Activated CD4-positive, alpha-beta T cell treated with anti-CD3 and anti-CD28 coated beads for 48 hours (primary cell): ENCODE data around the gene SH3BGRL3.

Source experiments
- DNase-seq: peaks from one replicate; pipeline ENCODE4 v3.0.0-alpha.2; 2020

Gene SH3BGRL3

GRCh38 chr1:26278303-26278702 is 1.6 kb upstream of the SH3BGRL3 start:
- no peak for DNase-seq

GRCh38 chr1:26278724-26279455 is 996 bp upstream of the SH3BGRL3 start:
- DNase-seq: peak; percentile 67

GRCh38 chr1:26280333-26281042 is 602 bp downstream of the SH3BGRL3 start:
- no peak for DNase-seq

DNA sequence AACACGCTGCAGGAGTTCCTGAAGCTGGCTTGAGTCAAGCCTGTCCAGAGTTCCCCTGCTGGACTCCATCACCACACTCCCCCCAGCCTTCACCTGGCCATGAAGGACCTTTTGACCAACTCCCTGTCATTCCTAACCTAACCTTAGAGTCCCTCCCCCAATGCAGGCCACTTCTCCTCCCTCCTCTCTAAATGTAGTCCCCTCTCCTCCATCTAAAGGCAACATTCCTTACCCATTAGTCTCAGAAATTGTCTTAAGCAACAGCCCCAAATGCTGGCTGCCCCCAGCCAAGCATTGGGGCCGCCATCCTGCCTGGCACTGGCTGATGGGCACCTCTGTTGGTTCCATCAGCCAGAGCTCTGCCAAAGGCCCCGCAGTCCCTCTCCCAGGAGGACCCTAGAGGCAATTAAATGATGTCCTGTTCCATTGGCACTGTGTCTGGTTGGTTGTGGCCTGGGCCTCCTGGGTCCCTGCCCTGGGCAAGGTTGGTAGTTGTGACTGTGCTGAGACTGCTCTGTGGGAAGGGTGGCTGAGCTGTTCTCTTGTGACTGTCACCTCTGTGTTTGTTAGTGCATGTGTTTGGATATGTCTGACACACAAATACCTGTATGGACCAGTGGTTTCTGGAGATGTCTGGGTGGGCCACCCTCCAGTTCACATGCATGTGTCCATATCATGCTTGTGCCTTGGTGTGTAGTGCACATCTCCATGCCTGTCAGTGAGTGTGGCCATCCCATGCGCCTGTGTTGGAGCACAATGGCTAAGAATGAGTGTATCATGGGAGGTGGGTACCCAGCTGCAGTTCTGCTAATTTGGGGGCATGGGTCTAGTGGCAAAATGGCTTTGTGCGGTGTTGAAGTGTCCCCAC is 1.4 kb downstream of the SH3BGRL3 start:
- DNase-seq: no peak

DNA sequence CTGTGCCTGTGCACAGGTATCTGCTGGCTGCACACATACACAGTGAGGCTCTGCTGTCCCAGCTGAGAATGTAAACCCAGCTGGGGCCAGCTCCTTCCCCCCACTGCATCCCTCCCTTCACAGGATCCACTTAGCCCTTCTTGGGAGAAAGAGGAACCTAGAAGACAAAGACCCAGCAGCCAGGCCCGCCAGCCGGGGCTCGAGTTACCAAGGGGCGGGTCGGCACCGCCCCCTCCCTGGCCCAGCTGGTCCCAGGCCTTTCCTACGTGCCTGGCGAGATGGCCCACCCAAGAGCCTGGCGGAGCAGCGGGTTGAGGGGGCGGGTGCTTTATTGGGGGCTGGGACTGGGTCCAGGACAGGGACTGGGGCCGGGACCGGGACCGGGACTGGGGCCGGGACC is 2.1 kb downstream of the SH3BGRL3 start:
- DNase-seq: no peak

GRCh38 chr1:26282401-26282918 is 2.6 kb downstream of the SH3BGRL3 start:
- no peak for DNase-seq

DNA sequence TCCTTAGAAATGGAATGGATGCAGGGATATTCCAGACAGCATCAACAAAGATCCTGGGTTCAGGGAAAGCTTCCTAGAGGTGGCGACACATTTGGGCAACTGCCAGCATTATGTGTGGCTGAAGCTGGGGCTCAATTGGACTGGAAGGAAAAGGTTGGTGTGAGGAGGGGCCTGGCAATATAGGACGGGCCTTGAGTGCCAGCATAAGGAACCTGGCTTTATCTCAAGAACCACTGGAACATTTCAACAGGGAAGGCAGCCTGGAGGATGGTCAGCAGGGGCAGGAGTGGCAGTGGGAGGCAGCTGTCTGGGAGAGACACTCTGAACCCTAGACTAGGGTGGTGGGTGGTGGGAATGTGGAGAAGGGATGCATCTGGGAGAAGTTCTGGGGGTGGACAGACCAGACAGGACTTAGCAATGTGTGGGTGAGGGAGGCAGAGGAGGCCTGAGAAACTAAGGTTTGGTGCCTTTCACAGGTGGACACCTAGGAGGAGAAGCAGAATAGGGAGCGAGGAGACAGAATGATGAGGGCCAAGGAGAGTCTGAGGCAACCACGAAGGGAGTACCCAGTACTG is 3.5 kb downstream of the SH3BGRL3 start:
- no peak for DNase-seq

- peak; percentile 28 for DNase-seq
Observed at GRCh38 chr1:26283871-26284596, 4.1 kb downstream of the SH3BGRL3 start.

GRCh38 chr1:26284597-26285347 is 4.9 kb downstream of the SH3BGRL3 start:
- peak; percentile 98 for DNase-seq

DNA sequence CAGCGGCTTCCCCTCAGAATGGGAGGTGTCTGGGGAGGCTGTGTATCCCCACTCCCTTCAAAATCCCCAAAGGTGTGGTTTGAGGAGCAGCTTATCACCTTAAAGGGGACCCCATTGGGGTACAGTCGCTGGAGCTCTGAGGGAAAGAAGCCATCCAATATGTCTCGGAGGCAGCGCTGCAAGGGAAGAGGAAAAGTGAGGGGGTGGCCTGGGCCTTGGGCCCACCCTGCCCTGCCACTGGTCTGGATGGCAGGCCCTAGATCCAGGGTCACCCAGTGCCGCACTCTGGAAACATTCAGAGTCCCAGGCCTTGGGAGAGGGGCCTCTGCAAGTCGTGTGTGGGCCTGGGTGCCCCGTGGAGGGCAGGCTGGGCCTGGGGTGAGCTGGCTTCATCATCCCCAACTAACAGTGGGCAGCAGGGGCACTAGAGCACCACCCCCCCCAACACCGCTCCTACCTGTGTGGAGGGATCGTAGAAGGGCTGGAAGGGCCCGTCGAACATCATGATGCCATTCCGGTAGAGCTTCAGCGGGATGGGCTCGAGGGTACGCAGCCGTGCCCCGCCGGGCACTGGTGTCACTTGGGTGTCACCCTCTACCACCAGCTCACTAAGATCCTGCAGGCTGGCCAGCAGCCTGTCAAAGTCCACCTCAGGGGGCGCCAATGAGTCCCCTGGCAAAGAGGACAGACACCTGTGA is 5.6 kb downstream of the SH3BGRL3 start:
- peak; percentile 76 for DNase-seq

DNA sequence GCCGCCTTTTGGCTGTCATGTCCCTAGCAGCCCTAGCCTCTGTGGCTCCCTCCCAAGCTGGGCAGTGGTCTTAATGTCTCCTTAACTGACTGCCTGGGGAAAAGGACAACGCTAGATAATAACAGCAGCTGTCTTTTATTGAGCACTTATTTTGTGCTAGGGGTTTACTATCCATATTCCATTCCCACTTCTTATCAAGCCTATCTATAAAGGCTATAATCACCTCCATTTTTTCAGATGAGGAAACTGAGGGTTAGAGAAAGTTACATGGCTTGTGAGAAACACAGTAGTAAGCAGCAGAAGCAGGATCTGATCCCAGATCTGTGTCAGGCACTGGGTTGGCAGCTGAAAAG is 6.2 kb downstream of the SH3BGRL3 start:
- no peak for DNase-seq

GRCh38 chr1:26287033-26287711 is 7.3 kb downstream of the SH3BGRL3 start:
- peak; percentile 77 for DNase-seq

GRCh38 chr1:26287811-26288210 is 7.9 kb downstream of the SH3BGRL3 start:
- DNase-seq: no peak

GRCh38 chr1:26288311-26288941 is 8.5 kb downstream of the SH3BGRL3 start:
- peak; percentile 86 for DNase-seq

- peak; percentile 51 for DNase-seq
Observed at GRCh38 chr1:26289158-26290059, 9.5 kb downstream of the SH3BGRL3 start.

GRCh38 chr1:26290122-26290881 is 10.4 kb downstream of the SH3BGRL3 start:
- DNase-seq: no peak

DNA sequence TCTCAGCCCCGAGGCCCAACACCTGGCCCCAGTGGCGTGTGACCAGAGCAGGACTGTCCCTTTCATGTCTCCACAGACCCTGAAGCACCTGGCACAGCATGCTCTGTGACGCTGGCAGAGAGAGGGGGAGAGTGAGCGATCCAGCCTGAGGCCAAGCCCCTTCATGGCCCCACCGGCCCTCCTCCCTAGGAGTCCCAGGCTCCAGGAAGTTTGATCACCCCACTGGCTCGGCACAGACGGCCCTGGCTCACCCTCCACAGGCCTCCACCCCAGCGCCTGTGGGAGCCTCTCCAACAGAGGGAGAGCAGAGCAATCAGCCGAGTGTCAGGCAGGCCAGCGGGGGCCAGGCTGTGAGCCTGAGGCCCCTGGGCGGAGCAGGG is 11.0 kb downstream of the SH3BGRL3 start:
- DNase-seq: no peak

DNA sequence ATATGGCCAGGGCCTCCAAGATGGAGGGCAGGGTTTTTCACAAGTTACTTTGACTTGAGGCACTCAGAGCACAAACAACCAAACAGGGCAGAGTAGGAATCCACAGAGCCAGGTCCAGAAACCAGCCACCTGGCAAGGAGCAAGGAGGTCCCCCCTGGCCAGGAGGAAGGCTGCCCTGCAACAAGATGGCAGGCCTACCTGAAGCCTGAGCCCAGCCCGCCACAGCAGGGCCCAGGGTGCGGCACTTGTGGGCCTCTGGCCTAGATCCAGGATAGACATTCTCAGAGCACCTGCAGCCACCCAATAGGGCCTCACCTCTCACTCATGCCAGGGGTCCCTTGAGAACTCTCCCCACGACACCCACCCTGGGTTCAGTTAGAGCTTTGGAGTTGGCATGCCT is 11.5 kb downstream of the SH3BGRL3 start:
- DNase-seq: no peak
